ENCODE results near the gene OR8B2. TPM values are rescaled to one million over a fixed set of nuclear protein-coding genes. Genes with fewer than 3 reads are reported as not detected.
A peak's percentile ranks its signal among the peaks of the same experiment; 100 is the strongest.

The OR8B2 gene
- total and polyA plus RNA-seq, 12 donors: not detected

DNA sequence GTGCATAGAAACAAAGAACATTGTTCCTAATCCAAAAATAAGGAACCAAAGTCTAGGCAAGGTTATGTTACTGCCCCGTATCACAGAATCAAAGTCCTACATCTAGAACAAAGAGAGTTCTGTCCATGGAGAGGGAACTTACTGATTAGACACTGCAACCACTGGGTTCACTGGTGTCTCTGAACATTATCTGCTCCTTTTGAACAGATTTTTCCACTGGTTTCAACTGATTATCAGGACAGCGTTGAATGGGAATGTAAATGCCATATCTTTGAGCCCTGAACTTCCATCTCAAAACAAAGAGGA, 44.2 kb downstream of the OR8B2 start:
- H3K36me3 ChIP-seq: no peaks in the 10 kb centered on the region

DNA sequence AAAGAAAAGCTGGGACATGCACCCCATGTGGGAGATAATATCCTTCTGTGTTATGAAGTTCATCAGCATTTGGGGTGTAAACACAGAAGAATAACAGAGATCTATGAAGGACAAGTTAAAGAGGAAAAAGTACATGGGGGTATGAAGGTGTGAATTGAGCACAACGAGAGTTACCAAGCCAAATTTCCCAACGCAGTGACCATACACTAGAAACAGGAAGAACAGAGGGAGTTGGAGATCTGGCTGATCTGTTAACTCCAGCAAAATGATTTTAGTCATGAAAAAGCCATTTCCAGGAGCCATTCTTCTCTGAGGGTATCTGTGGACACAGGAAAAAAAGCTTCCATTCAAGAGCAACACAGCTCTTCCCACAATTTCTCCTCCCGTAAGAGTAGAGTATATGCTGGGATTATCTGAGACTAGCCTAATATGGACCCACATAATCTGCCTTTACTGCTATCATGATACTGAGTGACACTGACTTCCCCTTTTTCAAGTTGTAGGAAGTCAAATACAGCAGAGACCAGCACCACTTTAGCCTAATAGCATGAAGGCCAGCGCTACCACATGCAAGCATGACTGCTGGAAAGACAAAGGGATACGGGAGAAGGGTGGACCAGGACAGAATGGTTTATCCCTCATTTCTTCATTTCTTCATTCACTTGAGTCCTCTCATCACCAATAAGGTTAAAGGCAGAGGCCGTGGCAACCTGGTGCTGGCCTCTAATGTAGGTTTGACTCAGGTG, 44.7 kb downstream of the OR8B2 start:
- TF ChIP-seq, protein P1, sequence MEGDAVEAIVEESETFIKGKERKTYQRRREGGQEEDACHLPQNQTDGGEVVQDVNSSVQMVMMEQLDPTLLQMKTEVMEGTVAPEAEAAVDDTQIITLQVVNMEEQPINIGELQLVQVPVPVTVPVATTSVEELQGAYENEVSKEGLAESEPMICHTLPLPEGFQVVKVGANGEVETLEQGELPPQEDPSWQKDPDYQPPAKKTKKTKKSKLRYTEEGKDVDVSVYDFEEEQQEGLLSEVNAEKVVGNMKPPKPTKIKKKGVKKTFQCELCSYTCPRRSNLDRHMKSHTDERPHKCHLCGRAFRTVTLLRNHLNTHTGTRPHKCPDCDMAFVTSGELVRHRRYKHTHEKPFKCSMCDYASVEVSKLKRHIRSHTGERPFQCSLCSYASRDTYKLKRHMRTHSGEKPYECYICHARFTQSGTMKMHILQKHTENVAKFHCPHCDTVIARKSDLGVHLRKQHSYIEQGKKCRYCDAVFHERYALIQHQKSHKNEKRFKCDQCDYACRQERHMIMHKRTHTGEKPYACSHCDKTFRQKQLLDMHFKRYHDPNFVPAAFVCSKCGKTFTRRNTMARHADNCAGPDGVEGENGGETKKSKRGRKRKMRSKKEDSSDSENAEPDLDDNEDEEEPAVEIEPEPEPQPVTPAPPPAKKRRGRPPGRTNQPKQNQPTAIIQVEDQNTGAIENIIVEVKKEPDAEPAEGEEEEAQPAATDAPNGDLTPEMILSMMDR (IDR thresholded peaks at IDR 0.05): no peak
- no peak for ATAC-seq
- Histone ChIP-seq H3K4me3 (no peak overlapping the region), H3K27me3 (no peaks in the 10 kb centered on the region), H3K4me1 (no peaks in the 10 kb centered on the region), H3K27ac (peak overlapping the region in 1 of 10 donors; percentile 32), H3K36me3 (no peaks in the 10 kb centered on the region), H3K9me3 (no peaks in the 10 kb centered on the region)
- no peak for DNase-seq
- intact Hi-C loops (cut with DNase I): no loop called here
- 77 to 86% methylated on average over 6 of the region's 6 CpGs for WGBS, 2 donors

More for the DNA sequence above, 44.2 kb downstream of the OR8B2 start:
- TF ChIP-seq, protein P1 (IDR thresholded peaks at IDR 0.05): no peak
- H3K27ac ChIP-seq: peak overlapping the region in 1 of 10 donors; percentile 32
- no peak for DNase-seq
- intact Hi-C loops (cut with DNase I): no loop called here
- H3K9me3 ChIP-seq: no peaks in the 10 kb centered on the region
- H3K4me3 ChIP-seq: no peak overlapping the region
- no peaks in the 10 kb centered on the region for H3K27me3 ChIP-seq
- ATAC-seq: no peak
- 58 to 60% methylated on average over 2 of the region's 2 CpGs for WGBS, 2 donors
- H3K4me1 ChIP-seq: no peaks in the 10 kb centered on the region

Other genes starting within 250 kb of the OR8B2 start
- not detected for gene OR10D3, start 201.2 kb downstream of the OR8B2 start, total RNA-seq
- not detected for gene OR10D3, start 201.2 kb downstream of the OR8B2 start, polyA plus RNA-seq
- gene OR8G1, start 143.4 kb downstream of the OR8B2 start, total RNA-seq: not detected
- gene OR8G1, start 143.4 kb downstream of the OR8B2 start, polyA plus RNA-seq: not detected
- gene OR8G5, start 128.1 kb downstream of the OR8B2 start, total RNA-seq: not detected
- not detected for gene OR8G5, start 128.1 kb downstream of the OR8B2 start, polyA plus RNA-seq
- gene OR8D1, start 70.5 kb downstream of the OR8B2 start, total RNA-seq: not detected
- gene OR8D1, start 70.5 kb downstream of the OR8B2 start, polyA plus RNA-seq: not detected
- gene OR8D2, start 64.3 kb downstream of the OR8B2 start, total RNA-seq: not detected
- not detected for gene OR8D2, start 64.3 kb downstream of the OR8B2 start, polyA plus RNA-seq
- gene OR8B3, start 14.5 kb upstream of the OR8B2 start, total RNA-seq: not detected
- gene OR8B3, start 14.5 kb upstream of the OR8B2 start, polyA plus RNA-seq: not detected
- not detected for gene OR8B4, start 40.4 kb upstream of the OR8B2 start, total RNA-seq
- gene OR8B4, start 40.4 kb upstream of the OR8B2 start, polyA plus RNA-seq: not detected
- gene OR8B8, start 61.2 kb upstream of the OR8B2 start, total RNA-seq: not detected
- not detected for gene OR8B8, start 61.2 kb upstream of the OR8B2 start, polyA plus RNA-seq
- not detected for gene OR8B12, start 159.2 kb upstream of the OR8B2 start, total RNA-seq
- not detected for gene OR8B12, start 159.2 kb upstream of the OR8B2 start, polyA plus RNA-seq
- not detected for gene OR8A1, start 185.5 kb upstream of the OR8B2 start, total RNA-seq
- not detected for gene OR8A1, start 185.5 kb upstream of the OR8B2 start, polyA plus RNA-seq
- not detected for gene PANX3, start 226.9 kb upstream of the OR8B2 start, total RNA-seq
- not detected for gene PANX3, start 226.9 kb upstream of the OR8B2 start, polyA plus RNA-seq
- gene TBRG1, start 238.4 kb upstream of the OR8B2 start, total RNA-seq: 10 to 100 TPM; 16.4 to 21.5 (median 19.2) TPM
- 10 to 100 TPM; 19.1 to 19.2 TPM for gene TBRG1, start 238.4 kb upstream of the OR8B2 start, polyA plus RNA-seq

Measured in heart right ventricle (tissue), 16 donors.